COR-L47 (cell line): ENCODE measurements around the gene CASZ1.

Experiments
- DNase-seq: peaks from one replicate; lab custom pipeline; 2025; lab: John Stamatoyannopoulos, UW

CASZ1 gene

GRCh38 chr1:10775763-10776162 lies 20.7 kb downstream of the CASZ1 start:
- no peak for DNase-seq

GRCh38 chr1:10774615-10775310 lies 21.7 kb downstream of the CASZ1 start:
- DNase-seq, result no peak

- no peak for DNase-seq
Observed at GRCh38 chr1:10773851-10774614, 22.4 kb downstream of the CASZ1 start.

- peak; percentile 27 for DNase-seq
Observed at GRCh38 chr1:10773376-10773775, 23.1 kb downstream of the CASZ1 start.

- no peak for DNase-seq
Observed at GRCh38 chr1:10772711-10773110, 23.7 kb downstream of the CASZ1 start.

- DNase-seq, result peak; percentile 26
Observed at GRCh38 chr1:10771789-10772188, 24.7 kb downstream of the CASZ1 start.

- DNase-seq, result no peak
Observed at GRCh38 chr1:10768552-10768951, 27.9 kb downstream of the CASZ1 start.

GRCh38 chr1:10767282-10767681 lies 29.2 kb downstream of the CASZ1 start:
- no peak for DNase-seq

GRCh38 chr1:10765734-10766478 lies 30.5 kb downstream of the CASZ1 start:
- DNase-seq, result peak; percentile 93

- no peak for DNase-seq
Observed at GRCh38 chr1:10765304-10765703, 31.1 kb downstream of the CASZ1 start.

GRCh38 chr1:10764296-10764798 lies 32.1 kb downstream of the CASZ1 start:
- DNase-seq, result no peak

- DNase-seq, result no peak
Observed at GRCh38 chr1:10762875-10763274, 33.6 kb downstream of the CASZ1 start.

GRCh38 chr1:10762153-10762523 lies 34.3 kb downstream of the CASZ1 start:
- no peak for DNase-seq

GRCh38 chr1:10761503-10762152 lies 34.8 kb downstream of the CASZ1 start:
- no peak for DNase-seq

GRCh38 chr1:10760566-10761502 lies 35.6 kb downstream of the CASZ1 start:
- no peak for DNase-seq

- DNase-seq, result no peak
Observed at GRCh38 chr1:10759413-10760200, 36.8 kb downstream of the CASZ1 start.

- no peak for DNase-seq
Observed at GRCh38 chr1:10756842-10757241, 39.6 kb downstream of the CASZ1 start.

- peak; percentile 76 for DNase-seq
Observed at GRCh38 chr1:10755970-10756521, 40.4 kb downstream of the CASZ1 start.

- no peak for DNase-seq
Observed at GRCh38 chr1:10754568-10755329, 41.7 kb downstream of the CASZ1 start.
